Uterus (tissue), 2 donors: ENCODE results near the gene C2CD4A.

Source experiments
- POLR2A ChIP-seq, 2 donors: fragments of 450-650 bp; IDR thresholded peaks; one replicate each; pipeline ENCODE4 v1.6.1; 2016; ENCODE audit warnings: antibody characterized with exemption in 2 of 2, mild to moderate bottlenecking in 1 of 2, moderate library complexity in 1 of 2
- TF ChIP-seq, protein P1 (sequence below), 4 experiments: fragments of 200-600 bp in 2 of 4; fragments of 450-650 bp in 2 of 4; sonication (generic) in 2 of 4; IDR thresholded peaks; one replicate each; pipeline ENCODE4 v1.5.1; 2016 to 2019; ENCODE audit warnings: antibody characterized with exemption in 4 of 4, mild to moderate bottlenecking in 2 of 4, moderate library complexity in 1 of 4

DNA sequence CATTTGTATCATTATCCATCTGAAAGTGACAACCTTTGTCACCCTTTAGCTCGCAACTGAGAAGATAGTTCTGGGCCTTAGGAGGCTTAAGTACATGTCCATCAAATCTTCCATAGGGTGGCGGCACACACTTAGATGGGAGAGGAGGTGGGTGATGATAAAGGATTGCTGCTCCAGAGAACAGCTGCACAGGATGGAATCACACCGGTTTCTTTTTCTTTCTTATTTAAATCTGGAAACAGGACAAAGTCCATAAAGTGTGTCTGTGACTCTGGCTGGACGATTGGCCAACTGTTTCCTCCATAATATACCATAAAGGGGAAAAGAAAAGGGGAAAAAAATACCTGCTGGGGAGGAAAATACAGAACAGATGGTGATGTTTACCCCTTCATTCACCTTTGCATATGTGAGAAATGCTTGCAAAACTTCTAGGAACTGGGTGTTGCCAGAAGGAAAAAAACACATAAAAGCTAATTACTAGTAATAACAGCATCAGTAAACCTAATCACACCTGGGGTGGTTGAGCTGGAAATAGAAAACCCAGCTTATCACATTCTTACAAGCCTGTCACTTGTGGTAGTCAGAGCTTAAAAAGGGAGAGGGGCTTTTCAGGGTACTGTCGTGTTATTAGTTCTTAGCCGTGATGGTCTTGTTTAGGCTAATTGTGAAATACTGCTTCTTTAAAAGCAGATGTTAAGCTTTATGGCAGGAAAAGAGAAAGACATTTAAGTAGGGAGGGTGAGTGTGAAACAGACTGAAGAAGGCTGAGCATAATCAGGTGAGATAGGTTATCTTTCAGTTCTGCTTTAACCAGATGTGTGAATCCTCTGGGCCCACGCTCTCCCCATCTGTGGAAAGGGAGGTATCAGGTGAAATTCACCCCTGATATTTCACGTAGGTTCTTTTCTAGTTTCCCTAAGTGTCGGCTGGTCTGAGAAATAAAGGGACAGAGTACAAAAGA, 16.7 kb downstream of the C2CD4A start:
- TF ChIP-seq, protein P1, sequence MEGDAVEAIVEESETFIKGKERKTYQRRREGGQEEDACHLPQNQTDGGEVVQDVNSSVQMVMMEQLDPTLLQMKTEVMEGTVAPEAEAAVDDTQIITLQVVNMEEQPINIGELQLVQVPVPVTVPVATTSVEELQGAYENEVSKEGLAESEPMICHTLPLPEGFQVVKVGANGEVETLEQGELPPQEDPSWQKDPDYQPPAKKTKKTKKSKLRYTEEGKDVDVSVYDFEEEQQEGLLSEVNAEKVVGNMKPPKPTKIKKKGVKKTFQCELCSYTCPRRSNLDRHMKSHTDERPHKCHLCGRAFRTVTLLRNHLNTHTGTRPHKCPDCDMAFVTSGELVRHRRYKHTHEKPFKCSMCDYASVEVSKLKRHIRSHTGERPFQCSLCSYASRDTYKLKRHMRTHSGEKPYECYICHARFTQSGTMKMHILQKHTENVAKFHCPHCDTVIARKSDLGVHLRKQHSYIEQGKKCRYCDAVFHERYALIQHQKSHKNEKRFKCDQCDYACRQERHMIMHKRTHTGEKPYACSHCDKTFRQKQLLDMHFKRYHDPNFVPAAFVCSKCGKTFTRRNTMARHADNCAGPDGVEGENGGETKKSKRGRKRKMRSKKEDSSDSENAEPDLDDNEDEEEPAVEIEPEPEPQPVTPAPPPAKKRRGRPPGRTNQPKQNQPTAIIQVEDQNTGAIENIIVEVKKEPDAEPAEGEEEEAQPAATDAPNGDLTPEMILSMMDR (IDR thresholded peaks at IDR 0.05) = no peak
- no peak for TF ChIP-seq POLR2A (IDR thresholded peaks at IDR 0.05)
